ENCODE measurements around the gene CPAMD8.

CPAMD8 gene

DNA sequence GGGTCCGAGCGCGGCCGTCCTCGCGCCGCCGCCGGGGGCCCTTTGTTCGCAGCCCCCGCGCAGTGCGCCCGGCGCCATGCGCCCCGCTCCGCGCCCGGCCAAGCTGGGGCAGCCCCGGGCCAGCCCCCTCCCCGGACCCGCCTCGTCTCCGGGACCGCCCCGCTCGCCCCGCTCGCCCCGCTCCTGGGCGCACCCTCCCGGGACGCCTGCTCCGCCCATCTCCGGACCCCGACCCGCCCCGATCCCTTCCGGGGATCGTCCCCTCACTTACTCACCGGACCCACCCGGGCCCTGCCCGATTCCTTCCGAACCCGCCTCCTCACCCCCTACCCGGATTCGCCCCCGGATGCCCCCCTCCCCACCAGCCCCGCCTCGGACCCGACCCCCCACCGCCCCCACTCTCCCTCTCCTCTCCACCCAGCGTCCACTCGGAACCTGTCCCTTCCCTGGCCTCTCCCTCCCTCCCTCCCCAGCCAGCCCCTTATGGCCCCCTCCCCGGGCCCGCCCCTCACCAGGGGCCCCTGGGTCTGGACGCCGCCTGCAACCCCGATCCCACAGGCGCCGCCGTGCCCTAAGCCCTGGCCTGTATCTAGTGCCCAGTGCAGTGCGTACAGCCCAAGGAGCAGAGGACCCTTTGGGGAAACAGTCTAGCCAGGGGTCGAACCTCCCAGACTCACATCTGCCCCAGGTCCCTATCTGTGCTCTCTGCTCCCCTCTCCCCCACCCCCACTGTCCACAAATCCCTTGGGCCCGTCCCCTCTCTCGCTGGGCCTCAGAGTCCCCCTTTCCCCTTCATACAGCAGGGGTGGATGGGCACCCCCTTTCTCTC is at the start of gene CPAMD8:
Gene CPAMD8 (minus strand): TSS at position 105 of the 829 bp plus-strand sequence. CDS start 168 bp downstream, outside the sequence.
- ChIA-PET CTCF (interaction anchor here (1.0 kb wide), 1 partner anchor 20 kb away, joined by 3 read pairs; no protein-coding TSS in a partner anchor), POLR2A (no interaction called here)
- TF ChIP-seq CTCF (IDR thresholded peaks at IDR 0.05; ENCODE audit: control extremely low read depth, extremely low read depth, low read depth, missing control alignments), result no peak
- no peak for DNase-seq (ENCODE audit: extremely low spot score)

GRCh38 chr19:17075864-17076542 is 49.4 kb upstream of the CPAMD8 start:
- DNase-seq (ENCODE audit: extremely low spot score), result peak; percentile 38
- CTCF ChIA-PET, result interaction anchor here (0.8 to 1.9 kb wide), 7 partner anchors 9 to 206 kb away, joined by 3 to 6 read pairs (median 3); partner anchors contain the start of gene ANKLE1
- POLR2A ChIA-PET, result interaction anchor here (0.5 to 1.2 kb wide), 4 partner anchors 14 to 182 kb away, joined by 3 to 4 read pairs (median 3); no protein-coding TSS in a partner anchor

GRCh38 chr19:17075035-17075863 is 48.6 kb upstream of the CPAMD8 start, which contains the start of the genes HAUS8 and MYO9B:
TSS of gene HAUS8 (minus strand) at chr19:17075452. CDS start at chr19:17075422, 30 bp downstream.
TSS of gene MYO9B (plus strand) at chr19:17075777. CDS start at chr19:17101718, 25,941 bp downstream.
- CTCF ChIA-PET, result interaction anchor here (1.2 kb wide), 1 partner anchor 10 kb away, joined by 4 read pairs; no protein-coding TSS in a partner anchor
- peak; percentile 98 for DNase-seq (ENCODE audit: extremely low spot score)
- TF ChIP-seq CTCF (IDR thresholded peaks at IDR 0.05; ENCODE audit: control extremely low read depth, extremely low read depth, low read depth, missing control alignments), result no peak
- POLR2A ChIA-PET, result interaction anchor here (0.5 to 1.2 kb wide), 4 partner anchors 14 to 183 kb away, joined by 3 to 4 read pairs (median 3); no protein-coding TSS in a partner anchor

More at GRCh38 chr19:17075864-17076542, 49.4 kb upstream of the CPAMD8 start:
- TF ChIP-seq CTCF (IDR thresholded peaks at IDR 0.05; ENCODE audit: control extremely low read depth, extremely low read depth, low read depth, missing control alignments), result no peak

DNA sequence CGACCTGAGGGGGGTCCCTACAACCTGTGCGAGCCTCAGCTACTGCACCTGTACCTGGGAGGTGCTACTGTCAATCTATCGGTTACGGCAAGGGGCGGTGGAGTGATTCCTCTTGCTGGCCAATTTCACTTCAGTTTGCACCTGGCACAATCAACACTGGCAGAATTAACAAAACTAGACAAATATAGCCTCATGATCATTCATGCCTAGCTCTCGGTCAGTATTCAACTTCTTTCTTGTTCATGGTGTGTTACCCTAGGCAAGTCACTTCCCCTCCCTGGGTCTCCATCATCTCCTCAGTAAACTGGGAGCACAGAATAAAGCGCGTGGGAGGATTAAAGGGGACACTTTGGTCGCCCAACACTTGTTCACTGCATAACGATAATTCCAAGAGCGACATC is 48.0 kb upstream of the CPAMD8 start:
- no peak for DNase-seq (ENCODE audit: extremely low spot score)
- no peak for TF ChIP-seq CTCF (IDR thresholded peaks at IDR 0.05; ENCODE audit: control extremely low read depth, extremely low read depth, low read depth, missing control alignments)
- POLR2A ChIA-PET, result interaction anchor here (0.6 to 1.6 kb wide), 2 partner anchors 51 to 197 kb away, joined by 4 to 6 read pairs; no protein-coding TSS in a partner anchor
- CTCF ChIA-PET, result interaction anchor here (1.0 to 1.7 kb wide), 2 partner anchors 9 to 22 kb away, joined by 3 to 4 read pairs; no protein-coding TSS in a partner anchor

- DNase-seq (ENCODE audit: extremely low spot score), result peak; percentile 46
- POLR2A ChIA-PET, result interaction anchor here (0.5 to 1.6 kb wide), 4 partner anchors 51 to 198 kb away, joined by 3 to 6 read pairs (median 4); no protein-coding TSS in a partner anchor
- no peak for TF ChIP-seq CTCF (IDR thresholded peaks at IDR 0.05; ENCODE audit: control extremely low read depth, extremely low read depth, low read depth, missing control alignments)
- CTCF ChIA-PET, result interaction anchor here (0.6 to 1.7 kb wide), 6 partner anchors 8 to 207 kb away, joined by 3 to 4 read pairs (median 3); partner anchors contain the start of gene ANKLE1
Observed at GRCh38 chr19:17073869-17074633, 47.4 kb upstream of the CPAMD8 start.

Measured in GM10248 (cell line).